Epithelial cell of proximal tubule (primary cell): ENCODE results near the gene SLCO2A1. TPM values are rescaled to one million over a fixed set of nuclear protein-coding genes. Genes with fewer than 3 reads are reported as not detected.

ENCODE experiments used
- DNase-seq: peaks from one replicate; pipeline ENCODE4 v3.0.0-alpha.2; 2011; ENCODE audit warnings: low read depth
- H3K4me3 ChIP-seq: 2 replicates; pipeline ENCODE4 v1.5.1; 2011; ENCODE audit warnings: low read depth, mild to moderate bottlenecking, low read length
- CTCF ChIP-seq: conservative IDR thresholded peaks from 2 replicates; pipeline ENCODE4 v1.5.1; 2012; ENCODE audit warnings: low read depth, mild to moderate bottlenecking, low read length
- total RNA-seq: library from RNA; depleted of rRNA; stranded (reverse); fragments of >200 nt; gene quantifications from 2 replicates; pipeline ENCODE4 v1.2.3, GENCODE V29; 2015

Gene SLCO2A1
- total RNA-seq, 1 donor from 2014 or later = 0.75 TPM

DNA sequence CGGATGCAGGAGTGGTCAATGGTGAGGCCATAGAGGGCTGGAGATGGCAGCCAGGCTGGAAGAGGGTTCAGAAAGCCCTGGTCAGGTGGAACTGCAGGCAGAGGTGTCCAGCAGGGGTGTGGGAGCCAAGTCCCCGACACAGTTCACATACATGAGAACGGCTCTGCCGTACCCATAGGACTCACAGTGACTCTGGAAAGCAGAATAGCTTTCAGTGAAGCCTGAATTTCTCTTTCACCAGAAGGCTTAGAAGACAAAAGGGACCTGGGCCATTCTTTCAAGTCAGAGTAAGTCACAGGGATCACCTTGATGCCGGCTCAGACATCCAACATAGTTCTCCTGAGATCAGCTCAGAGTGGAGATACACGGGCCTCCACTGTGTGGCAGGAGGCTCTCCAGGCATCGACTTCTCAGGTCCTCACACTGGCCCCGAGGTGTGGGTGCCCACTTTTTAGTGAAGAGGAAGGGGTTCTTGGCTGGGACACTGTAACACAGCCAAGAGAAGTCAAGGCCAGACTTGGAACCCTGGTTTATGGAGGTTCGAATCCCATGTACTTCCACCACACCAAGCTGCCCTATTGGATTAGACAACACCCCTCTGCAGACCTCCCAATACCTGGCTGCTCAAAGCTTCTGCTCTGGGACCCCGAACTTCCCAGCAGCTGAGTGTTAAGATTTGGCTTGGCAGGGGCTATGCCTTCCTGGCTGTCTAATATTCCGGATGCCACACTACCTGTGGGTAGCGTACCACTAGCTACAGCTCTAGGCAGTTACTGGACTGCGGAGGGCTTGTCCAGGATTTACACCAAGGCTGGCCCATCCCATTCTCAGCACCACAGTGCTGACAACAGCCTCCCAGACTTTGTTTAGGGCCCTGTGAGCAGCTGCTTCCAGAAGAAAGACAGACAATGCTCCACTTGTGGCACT is 93.6 kb downstream of the SLCO2A1 start:
- DNase-seq = no peak
- no peak for TF ChIP-seq CTCF
- no peak overlapping the region for H3K4me3 ChIP-seq

GRCh38 chr3:133934996-133935842 is 94.5 kb downstream of the SLCO2A1 start:
- no peak for DNase-seq
- no peak overlapping the region for H3K4me3 ChIP-seq
- no peak for TF ChIP-seq CTCF

DNA sequence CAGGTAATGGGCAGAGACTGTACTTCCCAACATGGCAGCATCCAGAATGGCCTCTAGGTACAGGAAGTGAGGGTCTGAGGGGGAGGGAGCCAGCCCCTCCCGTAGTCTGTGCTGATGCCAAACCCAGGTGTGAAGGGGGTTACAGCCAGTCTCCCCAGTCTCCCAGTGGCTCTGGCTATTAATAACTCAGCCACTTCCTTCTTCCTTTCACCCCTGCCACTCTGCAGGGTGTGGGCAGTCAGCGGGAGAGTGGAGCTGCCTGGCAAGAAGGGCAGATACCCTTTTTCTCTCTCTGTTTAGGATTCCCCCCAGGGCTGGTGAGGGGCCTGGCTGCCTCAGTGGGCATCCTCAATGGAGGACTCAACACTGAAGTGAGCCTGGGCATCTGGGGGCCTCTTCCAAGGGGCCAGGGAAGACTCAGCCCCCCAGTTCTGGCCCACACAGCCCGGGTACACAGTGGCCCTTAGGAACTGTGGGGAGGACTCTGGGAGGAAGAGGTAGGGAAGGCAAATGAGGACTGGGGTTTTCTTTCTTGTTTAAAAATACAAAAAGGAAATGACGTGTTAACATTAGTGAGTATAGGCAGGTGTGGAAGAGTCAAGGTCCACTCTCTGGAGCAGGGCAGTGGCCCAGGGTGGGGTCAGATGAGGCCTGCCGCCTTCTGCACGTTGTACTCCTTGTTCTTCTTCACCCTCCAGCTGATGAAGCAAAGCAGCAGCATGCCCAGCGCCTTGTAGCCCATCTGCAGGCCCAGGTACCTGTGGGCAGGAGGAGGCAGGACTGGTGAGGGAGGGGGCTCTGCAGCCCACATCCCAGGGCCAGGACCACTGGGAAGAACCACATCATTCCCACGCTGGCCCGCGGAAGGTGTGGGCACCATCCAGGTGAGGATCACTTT is 95.4 kb downstream of the SLCO2A1 start:
- no peak for TF ChIP-seq CTCF
- DNase-seq = no peak
- no peak overlapping the region for H3K4me3 ChIP-seq

GRCh38 chr3:133933097-133934024 is 96.4 kb downstream of the SLCO2A1 start:
- H3K4me3 ChIP-seq = no peak overlapping the region
- DNase-seq = no peak
- no peak for TF ChIP-seq CTCF

GRCh38 chr3:133932009-133932408 is 97.7 kb downstream of the SLCO2A1 start:
- no peak for DNase-seq
- no peak overlapping the region for H3K4me3 ChIP-seq
- TF ChIP-seq CTCF = no peak
